Stimulated activated CD4-positive, alpha-beta T cell treated with anti-CD3 and anti-CD28 coated beads, Interleukin-4, amount 100 ng/mL, for 24 hours (primary cell): ENCODE data around the gene TACR2.

Source experiments
- DNase-seq: peaks from one replicate; pipeline ENCODE4 v3.0.0-alpha.2; 2020

TACR2 gene

GRCh38 chr10:69366738-69367137 is 50.0 kb downstream of the TACR2 start:
- no peak for DNase-seq

DNA sequence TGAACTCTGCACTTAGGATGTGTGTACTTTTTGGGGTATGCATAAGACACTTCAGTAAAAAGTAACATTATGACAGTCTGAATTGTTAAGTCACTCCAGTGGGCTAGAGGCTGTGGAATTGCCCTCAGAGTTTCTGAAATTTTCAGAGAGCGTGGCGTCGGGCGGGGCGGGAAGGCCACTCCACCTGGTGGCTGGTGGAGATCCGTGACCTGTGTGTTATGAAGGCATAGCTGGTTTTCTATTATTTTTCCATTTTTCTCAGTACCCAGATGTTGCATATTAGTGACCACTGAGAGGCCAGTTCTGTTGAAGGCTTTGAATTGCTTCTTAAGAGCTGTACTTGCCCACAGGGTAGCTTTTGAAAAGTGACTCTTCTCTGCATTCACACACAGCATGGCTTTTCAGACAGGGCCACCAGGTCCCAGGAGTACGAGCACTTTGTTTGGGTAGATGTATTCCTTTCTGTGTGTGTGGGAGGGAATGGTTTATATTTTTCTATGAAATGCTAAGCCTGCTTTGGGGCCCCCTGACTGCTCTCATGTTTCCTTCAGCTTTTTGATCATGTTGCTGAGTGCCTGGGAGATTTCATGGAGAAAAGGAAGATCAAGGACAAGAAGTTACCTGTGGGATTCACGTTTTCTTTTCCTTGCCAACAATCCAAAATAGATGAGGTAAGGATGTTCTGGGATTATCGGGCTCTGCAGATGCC is 52.3 kb downstream of the TACR2 start:
- no peak for DNase-seq

DNA sequence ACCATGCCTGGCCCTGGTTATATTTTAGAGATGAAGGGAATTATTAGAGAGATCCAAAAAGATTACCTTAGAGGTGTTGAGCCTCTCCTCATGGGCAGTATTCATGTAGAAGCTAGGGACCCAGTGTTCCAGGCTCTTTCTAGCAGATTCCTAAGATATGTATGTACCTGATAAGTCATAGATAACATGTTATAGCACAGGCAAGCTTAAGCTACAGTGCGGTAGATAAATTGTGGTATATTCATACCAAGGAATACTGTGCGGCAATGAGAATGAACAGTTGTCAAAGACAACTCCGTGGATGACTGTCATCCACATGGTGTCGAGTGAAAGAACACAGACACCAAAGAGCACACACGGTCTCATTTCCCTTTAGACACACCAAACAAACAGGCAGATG is 53.1 kb downstream of the TACR2 start:
- DNase-seq: no peak

GRCh38 chr10:69362471-69362954 is 54.2 kb downstream of the TACR2 start:
- no peak for DNase-seq

GRCh38 chr10:69361303-69361614 is 55.5 kb downstream of the TACR2 start:
- DNase-seq: no peak

GRCh38 chr10:69360485-69361302 is 56.0 kb downstream of the TACR2 start:
- no peak for DNase-seq

- DNase-seq: no peak
Measured at GRCh38 chr10:69359594-69359993, 57.1 kb downstream of the TACR2 start.

GRCh38 chr10:69359148-69359547 is 57.6 kb downstream of the TACR2 start:
- DNase-seq: no peak

GRCh38 chr10:69358148-69358795 is 58.4 kb downstream of the TACR2 start:
- DNase-seq: no peak

DNA sequence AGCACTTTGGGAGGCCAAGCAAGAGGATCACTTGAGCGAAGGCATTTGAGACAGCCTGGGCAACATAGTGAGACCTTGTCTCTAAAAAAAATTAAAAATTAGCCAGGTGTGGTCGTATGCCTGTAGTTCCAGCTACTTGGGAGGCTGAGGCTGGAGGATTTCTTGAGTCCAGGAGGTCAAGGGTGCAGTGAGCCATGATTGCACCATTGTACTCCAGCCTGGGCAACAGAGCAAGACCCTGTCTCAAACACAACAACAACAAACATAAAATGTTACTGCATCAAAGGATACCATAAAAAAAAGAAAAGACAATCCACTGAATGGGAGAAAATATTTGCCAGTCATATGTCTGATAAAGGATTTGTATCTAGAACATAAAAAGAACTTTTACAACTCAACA is 60.5 kb downstream of the TACR2 start:
- no peak for DNase-seq

GRCh38 chr10:69353977-69354635 is 62.6 kb downstream of the TACR2 start:
- DNase-seq: no peak
